ENCODE data around the gene ZNF654. TPM values are rescaled to one million over a fixed set of nuclear protein-coding genes. Genes with fewer than 3 reads are reported as not detected.

The ZNF654 gene
- total RNA-seq, 4 donors from 2014 or later: 13.7 to 31.5 (median 15.7) TPM

- no peaks in the 10 kb centered on the region for H3K4me1 ChIP-seq
- TF ChIP-seq POLR2A (IDR thresholded peaks at IDR 0.05) (no peak), EP300 (IDR thresholded peaks at IDR 0.05) (no peak), CTCF (IDR thresholded peaks at IDR 0.05) (no peak)
- no peak overlapping the region for H3K27ac ChIP-seq
- no peaks in the 10 kb centered on the region for H3K9me3 ChIP-seq
- H3K4me3 ChIP-seq: no peak overlapping the region
- DNase-seq (ENCODE audit: low spot score in 2 of 2): no peak
- WGBS, 2 donors: 56 to 62% methylated on average over 4 of the region's 4 CpGs
- H3K36me3 ChIP-seq: peaks cover 0 to 51% (median 6%) of the 10 kb centered on the region in 3 donors
- H3K27me3 ChIP-seq: no peaks in the 10 kb centered on the region
Measured at GRCh38 chr3:88090681-88091080, 31.6 kb downstream of the ZNF654 start.

GRCh38 chr3:88092270-88092669, 33.2 kb downstream of the ZNF654 start:
- Histone ChIP-seq H3K4me1 (no peaks in the 10 kb centered on the region), H3K4me3 (no peak overlapping the region), H3K9me3 (no peaks in the 10 kb centered on the region), H3K27me3 (no peaks in the 10 kb centered on the region), H3K27ac (no peak overlapping the region), H3K36me3 (peaks cover 0 to 49% (median 4%) of the 10 kb centered on the region in 3 donors)
- TF ChIP-seq EP300 (IDR thresholded peaks at IDR 0.05) (no peak), CTCF (IDR thresholded peaks at IDR 0.05) (no peak), POLR2A (IDR thresholded peaks at IDR 0.05) (no peak)
- no peak for DNase-seq (ENCODE audit: low spot score in 2 of 2)

GRCh38 chr3:88093266-88093665, 34.2 kb downstream of the ZNF654 start:
- peaks cover 0 to 43% (median 0%) of the 10 kb centered on the region in 3 donors for H3K36me3 ChIP-seq
- no peak for DNase-seq (ENCODE audit: low spot score in 2 of 2)
- TF ChIP-seq EP300 (IDR thresholded peaks at IDR 0.05) (no peak), POLR2A (IDR thresholded peaks at IDR 0.05) (no peak), CTCF (IDR thresholded peaks at IDR 0.05) (no peak)
- no peaks in the 10 kb centered on the region for H3K4me1 ChIP-seq
- no peak overlapping the region for H3K4me3 ChIP-seq
- no peaks in the 10 kb centered on the region for H3K9me3 ChIP-seq
- H3K27me3 ChIP-seq: no peaks in the 10 kb centered on the region
- H3K27ac ChIP-seq: no peak overlapping the region
- WGBS, 2 donors: 93 to 96% methylated on average over 1 of the region's 1 CpG

- Histone ChIP-seq H3K4me3 (no peak overlapping the region), H3K27me3 (no peaks in the 10 kb centered on the region), H3K36me3 (peaks cover 0 to 27% (median 0%) of the 10 kb centered on the region in 3 donors), H3K4me1 (no peaks in the 10 kb centered on the region), H3K9me3 (peaks cover 0 to 6% (median 1%) of the 10 kb centered on the region in 4 donors), H3K27ac (no peak overlapping the region)
- TF ChIP-seq EP300 (IDR thresholded peaks at IDR 0.05): no peak
- no peak for TF ChIP-seq POLR2A (IDR thresholded peaks at IDR 0.05)
- no peak for TF ChIP-seq CTCF (IDR thresholded peaks at IDR 0.05)
- no peak for DNase-seq (ENCODE audit: low spot score in 2 of 2)
- 92 to 99% methylated on average over 1 of the region's 1 CpG for WGBS, 2 donors
Measured at GRCh38 chr3:88101142-88101541, 42.1 kb downstream of the ZNF654 start.

- Histone ChIP-seq H3K9me3 (peaks cover 0 to 4% (median 1%) of the 10 kb centered on the region in 4 donors), H3K27ac (no peak overlapping the region), H3K4me3 (no peak overlapping the region), H3K27me3 (no peaks in the 10 kb centered on the region), H3K4me1 (peaks cover 0 to 10% (median 0%) of the 10 kb centered on the region in 4 donors), H3K36me3 (peaks cover 0 to 17% (median 0%) of the 10 kb centered on the region in 3 donors)
- no peak for DNase-seq (ENCODE audit: low spot score in 2 of 2)
- TF ChIP-seq POLR2A (IDR thresholded peaks at IDR 0.05) (no peak), CTCF (IDR thresholded peaks at IDR 0.05) (no peak), EP300 (IDR thresholded peaks at IDR 0.05) (no peak)
Measured at GRCh38 chr3:88105325-88105724, 46.3 kb downstream of the ZNF654 start.
